GM12891 (cell line): ENCODE data around the gene SLC37A1.

Source experiments
- DNase-seq: peaks from one replicate; pipeline ENCODE4 v3.0.0; 2011; ENCODE audit warnings: low spot score; ENCODE audit not compliant: insufficient read length
- FAIRE-seq: peaks from 2 replicates; lab custom pipeline; 2011; peaks lifted over from hg19 to GRCh38; lab: Jason Lieb, UNC
- PAX5 ChIP-seq: IDR thresholded peaks from 2 replicates; pipeline ENCODE4 v1.6.1; 2011; ENCODE audit warnings: low read length, moderate library complexity, mild to moderate bottlenecking; ENCODE audit not compliant: insufficient read depth, severe bottlenecking
- POLR2A ChIP-seq: IDR thresholded peaks from 2 replicates; pipeline ENCODE4 v1.6.1; 2011; ENCODE audit warnings: low read depth, low read length, control low read depth
- POLR2AphosphoS5 ChIP-seq: IDR thresholded peaks from 2 replicates; pipeline ENCODE4 v1.6.1; 2011; ENCODE audit warnings: low read depth, low read length, control low read depth
- POU2F2 ChIP-seq: IDR thresholded peaks from 2 replicates; pipeline ENCODE4 v1.6.1; 2011; ENCODE audit warnings: low read depth, mild to moderate bottlenecking, control low read depth, low read length, moderate library complexity
- SPI1 ChIP-seq: IDR thresholded peaks from 2 replicates; pipeline ENCODE4 v1.6.1; 2011; ENCODE audit warnings: low read depth, low read length, control low read depth
- TAF1 ChIP-seq: IDR thresholded peaks from 2 replicates; pipeline ENCODE4 v1.6.1; 2011; ENCODE audit warnings: low read depth, low read length, control low read depth

The SLC37A1 gene

DNA sequence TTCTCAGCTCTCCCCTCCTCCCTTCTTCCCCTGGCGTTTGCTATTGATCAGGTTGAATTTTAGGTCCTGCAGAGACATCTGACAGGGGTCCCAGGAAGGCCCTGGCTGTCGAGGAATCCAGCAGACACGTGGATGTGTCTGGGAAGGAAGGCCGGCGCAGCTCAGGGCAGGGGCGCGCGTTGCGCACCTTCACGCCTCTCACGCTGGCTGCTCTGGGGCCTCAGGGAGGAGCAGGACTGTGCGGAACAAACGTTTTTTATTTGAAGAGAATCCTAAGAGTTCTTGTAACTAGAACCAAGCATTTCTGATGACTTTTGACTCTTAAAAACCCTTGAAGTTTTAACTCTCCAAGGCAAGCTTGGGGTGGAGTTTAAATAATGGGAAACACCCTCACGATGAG is 54.2 kb downstream of the SLC37A1 start:
- no peak for TF ChIP-seq POLR2AphosphoS5
- DNase-seq (no peak), FAIRE-seq (no peak)

DNA sequence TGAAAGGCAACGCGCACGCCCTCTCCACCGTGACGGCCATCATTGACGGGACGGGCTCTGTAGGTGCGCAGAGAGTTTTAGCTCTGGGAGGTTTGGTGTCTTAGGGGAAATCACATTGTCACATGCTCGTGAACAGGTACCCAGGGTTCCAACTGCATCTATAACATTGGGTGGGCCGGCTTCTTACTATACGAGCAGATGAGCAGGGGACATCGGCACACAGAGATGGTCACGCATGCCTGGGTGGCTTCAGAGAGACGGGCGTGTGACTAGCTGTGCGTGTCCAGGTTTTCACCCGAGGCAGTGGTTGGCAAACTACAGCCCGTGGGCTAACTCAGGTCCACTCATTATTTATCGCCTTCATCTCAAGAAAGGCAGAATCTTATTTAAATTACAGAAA is 54.7 kb downstream of the SLC37A1 start:
- no peak for DNase-seq
- TF ChIP-seq SPI1, result no peak
- FAIRE-seq, result no peak

DNA sequence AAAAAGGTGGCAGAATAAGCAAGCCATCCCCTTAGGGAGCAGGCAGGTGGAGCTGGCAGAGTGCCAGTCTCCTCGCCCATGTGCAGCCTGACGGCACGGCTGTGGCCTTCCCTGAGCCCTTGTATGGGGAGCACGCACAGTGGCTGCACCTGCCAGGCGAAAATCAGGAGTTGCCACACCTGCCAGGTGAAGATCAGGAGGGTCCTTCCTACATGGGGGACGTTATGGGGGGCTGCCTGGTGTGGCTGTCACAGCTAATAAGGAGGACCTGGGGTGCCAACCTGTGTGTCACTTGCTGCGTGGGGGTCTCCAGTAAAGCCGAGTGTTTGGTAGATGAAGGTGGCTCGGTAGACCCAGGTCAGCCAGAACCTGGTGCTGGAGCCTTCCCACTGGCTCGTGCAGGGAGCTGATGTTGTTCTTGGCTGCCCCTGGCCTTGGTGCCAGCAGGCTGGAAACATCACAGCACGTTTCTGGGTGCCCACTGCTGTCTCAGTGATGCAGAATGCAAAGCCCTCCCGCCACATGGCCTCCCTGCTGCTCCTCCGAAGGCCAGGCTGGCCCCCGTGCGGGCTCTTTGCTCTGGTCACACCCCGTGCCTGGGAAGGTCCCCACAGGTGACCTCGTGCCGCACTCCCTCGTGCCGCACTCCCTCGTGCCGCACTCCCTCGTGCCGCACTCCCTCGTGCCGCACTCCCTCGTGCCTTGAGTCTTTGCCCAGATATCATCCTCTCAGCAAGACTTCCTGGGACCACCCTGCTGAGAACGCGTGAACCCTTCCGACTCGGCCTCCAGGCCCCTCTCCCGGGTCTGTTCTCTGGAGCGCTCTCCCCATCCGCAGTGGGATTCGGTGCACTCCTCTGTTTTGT is 55.4 kb downstream of the SLC37A1 start:
- TF ChIP-seq TAF1, result no peak
- DNase-seq, result no peak
- FAIRE-seq, result no peak

DNA sequence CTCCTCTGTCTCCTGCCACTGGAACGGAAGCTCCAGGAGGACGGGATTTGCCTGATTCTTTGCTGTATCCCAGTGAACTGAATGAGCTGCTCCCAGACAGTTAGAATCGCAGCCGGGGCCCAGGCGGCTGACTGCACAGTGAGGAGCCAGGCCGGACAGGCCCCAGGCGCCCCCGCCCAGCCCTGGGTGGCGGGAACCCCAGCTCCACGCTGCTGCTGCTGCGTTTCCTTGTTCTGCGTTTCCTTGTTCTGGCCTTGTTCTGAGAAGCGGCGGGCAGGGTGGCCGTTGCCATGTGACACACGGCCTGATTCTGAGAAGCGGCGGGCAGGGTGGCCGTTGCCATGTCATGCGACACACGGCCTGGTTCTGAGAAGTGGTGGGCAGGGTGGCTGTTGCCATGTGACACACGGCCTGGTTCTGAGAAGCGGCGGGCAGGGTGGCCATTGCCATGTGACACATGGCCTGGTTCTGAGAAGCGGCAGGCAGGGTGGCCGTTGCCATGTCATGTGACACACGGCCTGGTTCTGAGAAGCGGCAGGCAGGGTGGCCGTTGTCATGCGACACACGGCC is 56.2 kb downstream of the SLC37A1 start:
- DNase-seq (no peak), FAIRE-seq (no peak)
- TF ChIP-seq POU2F2, result no peak
- no peak for TF ChIP-seq POLR2A
- TF ChIP-seq SPI1, result no peak
- TF ChIP-seq PAX5, result no peak
- no peak for TF ChIP-seq POLR2AphosphoS5
- no peak for TF ChIP-seq TAF1

DNA sequence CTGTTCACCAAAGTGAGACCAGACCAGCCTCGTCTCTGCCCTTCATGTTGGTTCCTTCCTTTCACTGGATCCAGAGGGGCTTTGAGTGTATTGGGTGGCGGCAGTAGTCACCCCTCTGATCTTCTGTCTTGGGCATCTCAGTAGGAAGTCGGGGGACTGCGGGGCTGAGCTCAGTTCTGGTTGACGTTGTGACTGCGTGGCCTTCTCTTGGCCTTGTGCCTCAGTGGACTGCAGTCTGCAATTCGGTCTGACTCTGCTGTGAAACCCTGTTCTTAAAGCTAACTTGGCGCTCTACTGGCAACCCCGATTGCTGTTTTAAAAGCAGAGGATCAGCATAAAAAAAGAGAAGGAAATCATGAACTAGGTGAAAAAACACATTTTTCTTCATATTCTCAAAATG is 56.7 kb downstream of the SLC37A1 start:
- TF ChIP-seq TAF1 (no peak), POLR2A (no peak), SPI1 (no peak), POLR2AphosphoS5 (no peak), PAX5 (no peak), POU2F2 (no peak)
- FAIRE-seq (no peak), DNase-seq (no peak)

DNA sequence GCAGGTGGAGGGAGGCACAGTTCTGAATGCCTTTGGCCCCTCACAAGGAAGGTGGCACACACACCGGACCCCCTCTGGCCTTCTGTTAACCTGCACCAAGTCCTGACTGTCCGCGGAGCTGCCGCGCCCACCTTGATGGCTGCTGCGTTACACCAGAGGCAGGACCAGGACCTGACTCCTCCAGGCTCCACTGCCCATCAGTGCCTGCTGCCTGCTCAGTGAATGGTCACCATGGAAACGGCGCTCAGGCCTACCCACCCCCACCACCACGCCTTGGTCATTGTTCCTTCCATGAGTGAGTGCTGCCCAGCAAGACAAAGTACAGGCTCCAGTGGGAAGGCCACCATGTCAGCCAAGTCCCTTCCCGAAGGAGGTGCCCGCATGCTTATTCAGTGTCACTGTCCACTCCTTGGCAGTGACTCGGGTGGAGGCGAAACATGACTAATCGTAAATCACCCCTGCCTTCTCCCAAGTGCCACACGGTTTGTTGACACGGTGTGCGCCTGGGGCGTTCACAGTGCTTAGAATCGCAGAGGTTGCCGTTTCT is 57.3 kb downstream of the SLC37A1 start:
- DNase-seq, result no peak
- TF ChIP-seq PAX5, result no peak
- FAIRE-seq, result no peak

DNA sequence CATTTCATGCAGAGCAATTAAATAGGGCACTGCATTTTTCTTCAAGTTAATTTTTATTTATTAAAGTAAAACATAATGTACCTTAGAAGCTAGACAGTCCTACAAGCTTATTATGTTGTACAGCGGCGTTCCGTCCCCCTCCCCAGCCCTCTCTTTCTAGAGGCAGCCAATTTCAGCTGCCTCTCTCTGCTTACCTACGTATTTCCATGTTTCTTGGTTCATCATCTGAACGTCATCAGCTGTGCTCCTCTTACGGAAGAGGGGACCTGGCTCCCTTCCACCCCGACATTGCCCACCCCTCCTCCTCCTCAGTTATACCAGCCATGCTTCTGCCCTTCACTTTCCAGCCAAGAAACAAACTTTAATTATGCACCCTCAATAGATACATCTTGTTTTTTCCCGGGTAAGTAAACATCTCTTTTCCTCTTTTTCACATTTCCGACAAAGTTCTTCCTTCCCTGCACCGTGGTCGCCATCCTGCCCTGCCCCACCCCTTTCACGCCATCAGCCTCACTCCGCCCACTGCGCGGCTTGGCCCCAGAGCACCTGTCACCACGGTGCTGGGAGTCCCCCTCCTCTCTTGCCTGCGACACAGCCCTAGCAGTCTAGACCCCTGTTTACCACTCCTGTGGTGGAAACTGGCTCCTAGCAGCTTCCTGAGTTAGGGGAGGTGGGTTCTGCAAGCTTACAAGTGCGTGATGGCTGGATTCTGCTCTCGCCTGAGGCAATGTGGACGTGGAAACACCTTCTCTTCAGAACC is 57.9 kb downstream of the SLC37A1 start:
- no peak for TF ChIP-seq TAF1
- no peak for TF ChIP-seq POLR2A
- TF ChIP-seq PAX5, result no peak
- TF ChIP-seq POU2F2, result no peak
- DNase-seq, result no peak
- FAIRE-seq, result no peak

DNA sequence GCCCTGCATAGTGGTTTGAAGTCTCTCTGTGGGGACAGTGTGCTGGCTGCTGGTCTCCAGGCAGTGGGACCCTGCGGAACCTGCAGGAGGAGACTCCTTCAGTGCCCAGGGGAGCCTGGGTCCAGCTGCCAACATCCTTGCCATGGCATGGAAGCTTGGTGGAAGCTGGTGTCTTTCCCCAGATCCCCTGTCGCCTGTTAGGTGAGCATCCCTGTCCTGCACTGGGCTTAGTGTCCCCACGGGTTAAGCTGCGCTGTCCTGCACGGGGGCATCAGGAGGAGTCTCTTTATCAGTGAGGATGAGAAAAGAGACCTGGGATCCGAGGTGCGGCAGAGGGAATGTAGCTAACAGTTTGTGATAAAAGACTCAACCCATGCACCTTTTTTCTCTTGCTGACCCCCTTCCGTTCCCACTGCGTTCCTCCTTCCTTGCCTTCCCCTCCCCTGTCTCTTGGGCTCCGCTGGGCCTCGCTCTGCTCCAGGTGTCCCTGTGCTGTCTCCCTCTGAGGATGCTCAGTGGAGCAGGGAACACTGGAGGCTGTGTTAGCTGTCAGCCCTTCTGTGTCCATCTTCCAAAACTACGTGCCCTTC is 59.3 kb downstream of the SLC37A1 start:
- DNase-seq (no peak), FAIRE-seq (no peak)
- TF ChIP-seq POLR2A, result no peak
- TF ChIP-seq TAF1, result no peak
- no peak for TF ChIP-seq SPI1
- no peak for TF ChIP-seq POU2F2
- TF ChIP-seq POLR2AphosphoS5, result no peak

DNA sequence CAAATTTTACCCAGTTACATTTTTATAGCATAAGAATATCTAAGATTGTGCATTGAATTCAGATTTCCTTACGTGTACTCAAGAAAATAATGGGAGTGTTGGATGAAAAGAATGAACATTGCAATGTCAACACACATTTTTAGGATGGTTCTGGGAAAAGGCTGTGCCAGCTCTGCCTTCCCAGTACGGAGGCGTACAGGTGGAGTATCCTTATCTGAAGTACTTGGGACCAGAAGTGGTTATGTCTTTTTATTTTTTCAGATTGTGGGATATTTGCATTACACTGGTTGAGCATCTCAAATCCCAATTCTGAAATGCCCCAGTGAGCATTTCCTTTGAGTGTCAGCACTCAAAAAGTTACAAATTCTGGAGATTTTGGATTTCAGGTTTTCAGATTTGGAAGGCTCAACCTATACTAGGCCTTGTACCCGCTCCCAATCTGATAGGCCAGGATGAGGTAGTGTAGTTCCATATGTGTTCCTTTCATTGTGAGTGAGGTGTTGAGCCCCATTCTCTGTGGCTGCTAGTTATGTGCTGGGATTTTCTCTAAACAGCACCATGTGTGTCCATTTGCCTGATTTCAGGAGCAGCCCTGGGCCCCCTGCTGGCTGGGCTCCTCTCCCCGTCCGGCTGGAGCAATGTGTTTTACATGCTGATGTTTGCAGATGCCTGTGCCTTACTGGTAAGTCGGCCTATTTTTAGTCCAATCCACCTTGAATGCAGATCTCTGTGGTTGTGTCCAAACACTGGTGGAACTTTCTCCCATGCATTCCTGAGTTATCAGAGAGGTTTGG is 60.8 kb downstream of the SLC37A1 start:
- FAIRE-seq (no peak), DNase-seq (no peak)
- TF ChIP-seq TAF1, result no peak
- no peak for TF ChIP-seq SPI1
- no peak for TF ChIP-seq POLR2AphosphoS5
- no peak for TF ChIP-seq PAX5
- TF ChIP-seq POLR2A, result no peak
- no peak for TF ChIP-seq POU2F2

DNA sequence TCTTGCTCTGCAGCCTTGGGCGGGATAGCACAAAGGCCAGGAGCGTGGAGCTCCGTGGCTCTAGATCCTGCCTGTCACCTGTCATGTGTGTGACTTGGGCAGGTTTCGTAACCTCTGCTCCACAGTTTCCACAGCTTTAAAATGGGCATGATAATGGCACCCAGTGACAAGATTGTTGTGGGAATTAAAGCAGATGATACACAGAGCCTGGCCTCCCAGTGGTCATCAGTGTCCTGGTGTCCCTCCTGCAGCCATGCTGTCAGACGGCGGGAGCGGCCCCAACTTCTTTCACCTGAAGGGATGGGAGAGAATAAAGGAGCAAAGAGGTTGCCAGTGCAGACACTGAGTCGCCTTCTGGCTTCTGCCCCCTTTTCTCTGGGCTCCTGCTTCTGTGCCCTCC is 61.5 kb downstream of the SLC37A1 start:
- TF ChIP-seq PAX5 (no peak), SPI1 (no peak), POU2F2 (no peak), TAF1 (no peak), POLR2AphosphoS5 (no peak), POLR2A (no peak)
- no peak for FAIRE-seq
- DNase-seq, result no peak
